Psoas muscle (tissue), 8 donors: ENCODE data around the gene SERTAD3. TPM values are rescaled to one million over a fixed set of nuclear protein-coding genes. Genes with fewer than 3 reads are reported as not detected.

Experiments used
- ATAC-seq, 4 donors: fragments of 200-7000 bp; cut with Tn5 transposase; one replicate each; pipeline ENCODE4 v1.9.1; 2020; ENCODE audit warnings: moderate library complexity in 3 of 4, mild to moderate bottlenecking in 2 of 4
- DNase-seq, 2 donors: peaks; one replicate each; pipeline ENCODE4 v3.0.0-alpha.2; 2020
- H3K27ac ChIP-seq: fragments of 200-600 bp; one replicate; pipeline ENCODE4 v1.8.0; 2022
- H3K27me3 ChIP-seq, 3 donors: fragments of 200-600 bp in 1 of 3; one replicate each; pipeline versions ENCODE4 v1.6.1 to v1.8.0; 2013 to 2022; ENCODE audit warnings: low read length in 2 of 3, mild to moderate bottlenecking in 2 of 3, moderate library complexity in 1 of 3; ENCODE audit not compliant: insufficient read depth in 3 of 3
- H3K36me3 ChIP-seq, 2 donors: fragments of 200-600 bp in 1 of 2; one replicate each; pipeline versions ENCODE4 v1.6.1 to v1.8.0; 2013 to 2022; ENCODE audit warnings: low read depth in 1 of 2, mild to moderate bottlenecking in 1 of 2, moderate library complexity in 1 of 2; ENCODE audit not compliant: insufficient read depth in 1 of 2
- H3K4me1 ChIP-seq: fragments of 200-600 bp; one replicate; pipeline ENCODE4 v1.8.0; 2022
- H3K4me3 ChIP-seq: fragments of 200-600 bp; one replicate; pipeline ENCODE4 v1.8.0; 2022; ENCODE audit warnings: mild to moderate bottlenecking
- H3K9me3 ChIP-seq: fragments of 200-600 bp; one replicate; pipeline ENCODE4 v1.8.0; 2022
- CTCF ChIP-seq: fragments of 200-600 bp; IDR thresholded peaks from one replicate; pipeline ENCODE4 v1.8.0; 2022; ENCODE audit warnings: antibody characterized with exemption
- WGBS, 3 donors: extraction: QIAGEN DNeasy Blood & Tissue Kit; methylation state at CpG; one replicate each; pipeline versions ENCODE4 v1.1.6 to v1.1.7; 2013; 5-methylcytosine and 5-hydroxymethylcytosine counted together
- intact Hi-C, 2 donors: fragments of 100-400 bp; cut with DNase I; formaldehyde crosslinking; loops; one replicate each; pipeline versions ENCODE4 v1.11.0 to v1.14.2; 2022
- polyA plus RNA-seq, 3 donors: library from polyadenylated mRNA; stranded (reverse); fragments of 200-250 nt; gene quantifications; one replicate each; pipeline ENCODE4 v1.2.3, GENCODE V29; 2013
- total RNA-seq, 4 donors: library from RNA; stranded (reverse); fragmentation: NEBNext Ultra II Directional in 2 of 4; extraction: Animal tissue kit (Norgen Biotek cat#: 25700) in 2 of 4; gene quantifications; one replicate each; pipeline versions ENCODE4 v1.2.1 to v1.2.4, GENCODE V29; 2021 to 2023
- donor health status: healthy with polysubstance abuse.
- donor health status: DM: no; HTN: no; CAD: no; lungs with moderate emphysema.
- donor health status: Bipolar disorder and iron deficiency.
- donor health status: healthy.
- donor health status: DM: yes; HTN: yes; CAD: no.
- donor health status: DM: no; HTN: no; CAD: no.
- donor health status: DM: no; HTN: no; CAD: no.
- donor health status: DM: yes; HTN: yes; CAD: no.

Gene SERTAD3
- total and polyA plus RNA-seq, 7 donors, result 12.7 to 30.0 (median 23.2) TPM

- Histone ChIP-seq H3K4me1 (peaks cover 29% of the 10 kb centered on the region), H3K4me3 (peak overlapping the region; percentile 88), H3K36me3 (peaks cover 0 to 21% of the 10 kb centered on the region in 2 donors), H3K9me3 (no peaks in the 10 kb centered on the region), H3K27ac (peak overlapping the region; percentile 99), H3K27me3 (no peaks in the 10 kb centered on the region)
- TF ChIP-seq CTCF, result no peak
- intact Hi-C loops, result no loop called here
- WGBS, 3 donors, result 73 to 82% (median 76%) methylated on average over 29 to 31 of the region's 31 CpGs
- no peak for DNase-seq
- ATAC-seq, result no peak
Observed at GRCh38 chr19:40422748-40423566, 21.2 kb downstream of the SERTAD3 start.

GRCh38 chr19:40421993-40422747 is 22.0 kb downstream of the SERTAD3 start:
- Histone ChIP-seq H3K4me3 (peak overlapping the region; percentile 88), H3K9me3 (no peaks in the 10 kb centered on the region), H3K36me3 (peaks cover 0 to 21% of the 10 kb centered on the region in 2 donors), H3K27ac (peak overlapping the region; percentile 99), H3K4me1 (peaks cover 29% of the 10 kb centered on the region), H3K27me3 (no peaks in the 10 kb centered on the region)
- DNase-seq (no peak), ATAC-seq (no peak)
- no peak for TF ChIP-seq CTCF
- intact Hi-C loops, result loop anchor here (2.0 kb wide), 2 partner anchors 21 to 43 kb away; partner anchors contain the start of gene BLVRB (in 1 of the 2)
- WGBS, 3 donors, result 63 to 72% (median 66%) methylated on average over 16 of the region's 16 CpGs

GRCh38 chr19:40420766-40421765 is 23.1 kb downstream of the SERTAD3 start:
- peak; percentile 97 to 98 for DNase-seq
- Histone ChIP-seq H3K27ac (peak overlapping the region; percentile 99), H3K4me3 (peak overlapping the region; percentile 88), H3K4me1 (peaks cover 32% of the 10 kb centered on the region), H3K36me3 (peaks cover 0 to 21% of the 10 kb centered on the region in 2 donors), H3K9me3 (no peaks in the 10 kb centered on the region), H3K27me3 (no peaks in the 10 kb centered on the region)
- WGBS, 3 donors, result 1% methylated on average over 53 to 56 of the region's 56 CpGs
- peak; percentile 82 to 86 (median 84) for ATAC-seq
- peak; percentile 93 for TF ChIP-seq CTCF
- intact Hi-C loops, result loop anchor here (2.0 kb wide), 2 partner anchors 22 to 44 kb away; partner anchors contain the start of gene BLVRB (in 1 of the 2)

- Histone ChIP-seq H3K4me3 (peak overlapping the region; percentile 88), H3K4me1 (peaks cover 32% of the 10 kb centered on the region), H3K9me3 (no peaks in the 10 kb centered on the region), H3K36me3 (peaks cover 0 to 21% of the 10 kb centered on the region in 2 donors), H3K27me3 (no peaks in the 10 kb centered on the region), H3K27ac (peak overlapping the region; percentile 99)
- intact Hi-C loops, result loop anchor here (2.0 kb wide), 2 partner anchors 22 to 44 kb away; partner anchors contain the start of gene BLVRB (in 1 of the 2)
- no peak for TF ChIP-seq CTCF
- WGBS, 3 donors, result 55 to 61% (median 59%) methylated on average over 14 of the region's 14 CpGs
- ATAC-seq (no peak), DNase-seq (no peak)
Observed at GRCh38 chr19:40420451-40420765, 23.7 kb downstream of the SERTAD3 start.
